EH (cell line): Measurements from ENCODE around the gene CACNB4.

ENCODE experiments used
- DNase-seq: peaks from one replicate; pipeline ENCODE4 v3.0.0-alpha.2; 2015; ENCODE audit warnings: low read depth

The CACNB4 gene

GRCh38 chr2:151975460-151976414 is 123.1 kb downstream of the CACNB4 start:
- DNase-seq = no peak

DNA sequence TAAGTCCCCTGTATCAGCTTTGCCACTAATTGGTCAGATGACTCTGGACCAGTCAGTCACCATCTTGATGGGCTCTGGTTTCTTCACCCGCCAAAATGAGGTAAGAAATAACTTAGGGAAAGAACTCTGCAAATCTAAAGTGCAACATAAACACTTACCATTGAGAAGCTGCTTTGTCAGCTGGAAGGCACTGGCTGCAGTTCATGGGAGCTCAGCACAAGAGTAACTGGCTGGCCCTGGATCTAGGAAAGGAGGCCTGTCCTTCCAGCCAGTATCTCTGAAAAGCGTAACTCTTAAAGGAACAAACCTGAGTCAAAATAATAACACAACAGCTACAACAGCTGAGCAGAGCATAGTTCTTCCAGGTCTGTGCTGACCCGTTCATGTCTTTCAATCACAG is 123.9 kb downstream of the CACNB4 start:
- no peak for DNase-seq

DNA sequence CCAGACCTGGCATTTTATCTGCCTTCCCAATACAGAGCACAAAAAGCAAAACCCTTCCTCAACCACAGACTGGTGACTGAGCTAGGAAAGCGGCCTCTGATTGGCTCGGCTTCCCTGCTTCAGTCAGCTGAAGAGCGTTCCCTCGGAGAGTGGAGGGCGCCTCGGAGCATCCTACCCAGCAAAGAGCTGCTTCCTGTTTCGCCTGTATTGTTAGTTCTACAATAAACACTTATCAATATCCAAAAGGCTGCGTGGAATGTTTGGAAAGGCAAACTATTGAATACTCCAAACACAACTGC is 125.0 kb downstream of the CACNB4 start:
- peak; percentile 29 for DNase-seq

DNA sequence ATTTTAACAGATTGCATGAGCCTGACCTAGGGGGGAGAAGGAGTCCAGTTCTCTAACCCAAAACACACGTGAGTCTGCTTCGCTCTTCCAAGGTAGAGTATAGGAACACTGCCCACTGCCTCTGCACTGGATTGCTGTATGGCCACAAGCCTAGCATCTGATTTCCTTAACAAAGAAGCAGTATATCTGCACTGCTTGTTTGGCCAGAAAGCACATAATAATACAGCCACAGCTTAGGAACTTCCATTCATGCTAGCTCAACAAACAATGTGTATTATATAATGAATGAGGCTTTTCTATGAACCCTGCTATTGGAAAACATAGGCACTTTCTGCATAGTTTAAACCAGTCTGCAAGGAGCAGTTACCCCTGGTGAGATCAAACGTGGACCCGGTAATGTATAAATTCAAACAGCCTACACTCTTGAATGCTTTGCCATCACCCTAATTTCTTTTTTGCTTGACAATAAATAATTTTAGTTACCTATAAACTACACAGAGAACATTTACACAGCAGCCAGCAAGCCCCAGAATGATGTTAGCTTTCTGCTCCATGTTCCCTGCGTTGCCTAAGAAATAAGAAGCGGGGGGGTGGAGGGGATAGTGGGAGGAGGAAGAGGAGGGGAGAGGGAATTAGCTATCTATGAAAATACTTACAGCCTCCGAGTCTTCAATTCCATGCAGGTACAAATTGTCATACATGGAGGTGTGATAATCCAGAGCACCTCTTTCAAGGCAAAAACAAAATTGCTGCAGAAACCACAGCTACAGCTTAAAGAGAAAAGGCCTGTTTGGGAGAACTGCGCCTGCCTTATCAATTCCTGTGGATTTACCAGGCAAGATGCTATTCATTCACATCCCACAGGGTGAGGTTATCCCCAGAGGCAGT is 125.6 kb downstream of the CACNB4 start:
- no peak for DNase-seq

GRCh38 chr2:151972241-151973012 is 126.4 kb downstream of the CACNB4 start:
- no peak for DNase-seq

GRCh38 chr2:151971301-151972051 is 127.4 kb downstream of the CACNB4 start:
- no peak for DNase-seq

- DNase-seq = no peak
These were observed 129.9 kb downstream of the CACNB4 start for GRCh38 chr2:151968770-151969470.

- DNase-seq = no peak
These were observed 130.8 kb downstream of the CACNB4 start for GRCh38 chr2:151967829-151968722.

- DNase-seq = no peak
These were observed 133.0 kb downstream of the CACNB4 start for GRCh38 chr2:151965884-151966283.

DNA sequence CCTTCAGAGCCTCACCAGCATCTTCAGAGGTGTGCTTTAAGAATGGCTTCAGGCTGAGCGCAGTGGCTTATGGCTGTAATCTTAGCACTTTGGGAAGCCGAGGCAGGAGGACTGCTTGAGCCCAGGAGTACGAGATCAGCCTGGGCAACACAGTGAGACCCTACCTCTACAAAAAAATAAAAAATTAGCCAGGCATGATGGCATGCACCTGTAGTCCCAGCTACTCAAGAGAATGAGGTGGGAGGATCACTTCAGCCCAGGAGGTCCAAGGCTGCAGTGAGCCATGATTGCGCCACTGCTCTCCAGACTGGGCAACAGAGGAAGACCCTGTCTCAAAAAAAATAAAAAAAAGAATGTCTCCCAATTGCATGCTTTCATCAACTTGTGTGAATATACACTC is 137.3 kb downstream of the CACNB4 start:
- DNase-seq = no peak

DNA sequence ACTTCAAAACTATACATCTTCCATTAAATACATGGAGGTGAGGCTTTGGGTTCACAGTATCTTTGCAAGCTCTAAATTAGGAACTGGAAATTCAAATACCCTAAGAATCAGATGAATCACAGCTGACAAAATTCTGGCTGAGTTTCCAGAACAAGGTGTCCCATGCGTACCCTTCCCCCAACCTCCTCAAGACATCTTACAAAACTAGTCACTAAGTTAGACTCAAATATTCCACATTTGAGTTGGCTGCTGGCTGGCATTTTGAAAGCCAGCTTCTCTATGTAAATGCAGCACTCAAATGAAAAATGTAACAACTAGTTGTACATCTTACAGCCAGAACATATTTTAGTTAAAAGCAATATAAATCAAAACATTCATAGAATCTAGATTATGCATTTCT is 139.6 kb downstream of the CACNB4 start:
- DNase-seq = no peak

DNA sequence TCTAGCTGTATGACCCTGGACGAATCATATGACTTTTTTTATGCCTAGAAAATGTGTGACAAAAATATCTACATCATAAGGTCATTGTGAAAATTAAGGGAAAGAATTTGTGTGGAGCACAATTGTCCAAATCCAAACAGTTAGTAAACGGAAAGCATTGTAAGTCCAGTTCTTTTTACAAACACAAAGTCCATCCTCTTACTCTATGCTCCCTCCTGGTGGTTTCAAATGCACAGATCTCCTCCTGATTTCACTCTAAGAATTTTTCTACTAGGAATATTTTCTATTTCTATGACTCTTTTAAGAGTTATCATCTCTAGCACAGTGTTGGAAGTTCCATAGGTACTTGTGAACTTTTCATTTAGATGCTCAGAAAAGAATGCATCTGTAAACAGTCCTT is 145.4 kb downstream of the CACNB4 start:
- DNase-seq = no peak

DNA sequence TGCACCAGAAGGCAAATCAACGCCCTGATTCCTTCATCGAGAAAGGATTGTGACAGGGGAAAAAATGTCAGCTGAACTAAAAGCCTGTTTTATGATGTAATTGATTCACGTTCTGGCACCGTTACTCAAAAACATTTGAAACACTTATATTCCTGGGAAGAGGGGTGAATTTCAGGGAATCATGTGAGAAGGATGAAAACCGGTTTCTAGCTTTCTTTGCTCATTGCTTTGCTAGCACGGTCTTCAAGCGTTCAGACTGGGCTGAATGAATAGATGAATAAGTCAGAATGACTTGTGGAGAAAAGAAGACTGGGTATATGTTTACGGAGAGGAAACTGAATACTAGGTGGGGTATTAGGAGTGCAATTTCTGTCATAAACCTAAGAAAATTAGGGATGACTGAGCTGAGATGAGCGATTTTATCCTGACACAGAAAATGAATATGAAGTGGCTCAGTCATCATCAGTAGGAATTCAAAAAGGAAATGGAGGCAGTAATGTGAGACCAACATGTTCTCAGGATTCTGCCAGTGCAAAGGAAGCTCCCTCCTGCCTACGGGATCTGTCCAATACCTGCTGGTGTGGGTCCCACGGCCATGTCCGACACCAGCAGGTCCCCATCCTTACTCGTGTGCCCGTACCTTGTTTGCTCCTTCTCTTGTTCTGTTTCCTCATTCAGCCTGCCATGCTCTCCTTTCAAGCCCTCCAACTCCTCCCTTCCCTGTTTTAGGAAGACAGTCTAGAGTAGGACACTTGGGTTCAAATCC is 146.0 kb downstream of the CACNB4 start:
- no peak for DNase-seq

- DNase-seq = peak; percentile 6
These were observed 151.1 kb downstream of the CACNB4 start for GRCh38 chr2:151947813-151948165.

GRCh38 chr2:151946899-151947812 is 151.7 kb downstream of the CACNB4 start:
- DNase-seq = peak; percentile 16

DNA sequence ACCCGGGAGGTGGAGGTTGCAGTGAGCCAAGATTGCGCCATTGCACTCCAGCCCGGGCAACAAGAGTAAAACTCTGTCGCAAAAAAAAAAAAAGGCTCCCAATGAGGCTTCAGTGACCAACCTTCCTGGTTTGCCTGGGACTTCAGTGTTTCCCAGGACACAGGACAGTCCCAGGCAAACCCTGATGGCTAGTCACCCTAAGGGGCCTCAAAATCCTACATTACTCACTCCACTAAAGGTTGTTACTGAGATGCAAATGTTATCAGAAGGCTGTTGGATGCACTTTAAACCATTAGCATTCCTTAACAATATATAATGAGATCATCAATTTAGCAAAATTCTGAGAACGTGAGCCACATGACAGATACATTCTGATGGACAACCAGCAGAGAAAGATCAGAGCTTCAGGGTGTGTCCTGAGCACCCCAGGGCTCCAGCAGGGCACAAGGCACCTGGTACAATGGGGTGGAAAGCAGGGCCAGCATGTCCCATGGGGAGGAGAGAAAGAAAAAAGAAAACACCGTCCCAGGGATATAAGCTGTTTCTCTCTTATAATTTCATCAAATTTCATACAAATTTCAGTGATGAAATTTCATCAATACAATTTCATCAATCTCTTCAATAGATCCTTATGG is 152.5 kb downstream of the CACNB4 start:
- no peak for DNase-seq

DNA sequence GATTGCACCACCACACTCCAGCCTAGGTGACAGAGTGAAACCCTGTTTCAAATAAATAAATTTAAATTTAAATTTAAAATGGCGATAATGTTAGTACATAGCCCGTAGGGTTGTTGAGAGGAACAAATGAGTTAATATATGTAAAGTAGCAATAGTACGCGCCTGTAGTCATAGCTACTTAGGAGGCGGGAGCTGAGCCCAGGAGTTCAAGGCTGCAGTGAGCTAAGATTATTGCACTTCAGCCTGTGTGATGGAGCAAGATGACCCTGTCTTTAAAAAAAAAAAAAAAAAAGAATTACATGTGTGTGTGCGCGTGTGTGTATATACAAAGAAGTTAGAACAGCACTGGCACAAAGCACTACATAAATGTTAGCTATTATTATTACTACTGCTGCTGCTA is 153.2 kb downstream of the CACNB4 start:
- DNase-seq = no peak

DNA sequence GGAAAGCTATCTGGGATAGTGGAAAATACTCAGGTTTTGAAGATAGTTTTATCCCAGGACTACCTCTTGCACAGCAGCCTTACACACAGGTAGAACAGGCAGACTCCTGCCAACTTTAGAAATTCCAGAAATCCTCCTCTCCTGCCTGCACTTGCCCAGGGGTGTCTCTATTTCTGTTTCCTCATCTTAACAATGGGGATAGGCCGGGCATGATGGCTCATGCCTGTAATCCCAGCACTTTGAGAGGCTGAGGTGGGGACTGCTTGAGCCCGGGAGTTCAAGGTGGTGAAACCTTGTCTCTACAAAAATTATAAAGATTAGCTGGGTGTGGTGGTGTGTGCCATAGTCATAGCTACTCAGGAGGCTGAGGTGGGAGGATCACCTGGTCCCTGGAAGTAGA is 153.7 kb downstream of the CACNB4 start:
- DNase-seq = no peak
